ENCODE data around the gene RASA3.
"Not testable (repeated sequence)": the region's sequence is repeated elsewhere in the genome, so short reads cannot be mapped to it uniquely, and the experiment has no call there.

The RASA3 gene

GRCh38 chr13:114140906-114141250 is 8.5 kb upstream of the RASA3 start:
- peak; percentile 52 for DNase-seq

GRCh38 chr13:114140131-114140905 is 7.9 kb upstream of the RASA3 start:
- DNase-seq, result peak; percentile 64

GRCh38 chr13:114136576-114136975 is 4.2 kb upstream of the RASA3 start:
- DNase-seq, result no peak

GRCh38 chr13:114135731-114136171 is 3.3 kb upstream of the RASA3 start:
- DNase-seq, result no peak

GRCh38 chr13:114134944-114135610 is 2.7 kb upstream of the RASA3 start:
- no peak for DNase-seq

GRCh38 chr13:114134111-114134943 is 1.9 kb upstream of the RASA3 start:
- no peak for DNase-seq

- not testable (repeated sequence) for DNase-seq
Observed at GRCh38 chr13:114133552-114133951, 1.1 kb upstream of the RASA3 start.

GRCh38 chr13:114133126-114133525 is 703 bp upstream of the RASA3 start:
- not testable (repeated sequence) for DNase-seq

GRCh38 chr13:114131583-114132418 is 622 bp downstream of the RASA3 start:
- no peak for DNase-seq

GRCh38 chr13:114130837-114131582 is 1.4 kb downstream of the RASA3 start:
- peak; percentile 74 for DNase-seq

- no peak for DNase-seq
Observed at GRCh38 chr13:114130131-114130836, 2.1 kb downstream of the RASA3 start.

- DNase-seq, result peak; percentile 32
Observed at GRCh38 chr13:114129649-114130062, 2.8 kb downstream of the RASA3 start.

- peak; percentile 88 for DNase-seq
Observed at GRCh38 chr13:114128624-114129522, 3.5 kb downstream of the RASA3 start.

- no peak for DNase-seq
Observed at GRCh38 chr13:114128348-114128623, 4.1 kb downstream of the RASA3 start.

- DNase-seq, result no peak
Observed at GRCh38 chr13:114127473-114128347, 4.7 kb downstream of the RASA3 start.

- DNase-seq, result no peak
Observed at GRCh38 chr13:114126789-114127472, 5.5 kb downstream of the RASA3 start.

- not testable (repeated sequence) for DNase-seq
Observed at GRCh38 chr13:114126086-114126485, 6.3 kb downstream of the RASA3 start.

GRCh38 chr13:114125589-114125988 is 6.8 kb downstream of the RASA3 start:
- no peak for DNase-seq

- DNase-seq, result peak; percentile 68
Observed at GRCh38 chr13:114124921-114125320, 7.5 kb downstream of the RASA3 start.
